Thyroid gland (tissue), 4 donors: ENCODE data around the gene TREX2. TPM values are rescaled to one million over a fixed set of nuclear protein-coding genes. Genes with fewer than 3 reads are reported as not detected.

ENCODE experiments used
- DNase-seq, 2 donors: peaks; one replicate each; pipeline ENCODE4 v3.0.0-alpha.2; 2019
- H3K27ac ChIP-seq, 3 donors: fragments of 200-600 bp; sonication (generic); 1 replicate in 2 of 3; 2 replicates in 1 of 3; pipeline ENCODE4 v1.5.1; 2016 to 2019; ENCODE audit warnings: mild to moderate bottlenecking in 1 of 3, moderate library complexity in 1 of 3
- H3K27me3 ChIP-seq: fragments of 200-600 bp; sonication (generic); one replicate; pipeline ENCODE4 v1.5.1; 2019
- H3K36me3 ChIP-seq, 2 donors: fragments of 200-600 bp; sonication (generic); one replicate each; pipeline ENCODE4 v1.5.1; 2016 to 2019
- H3K4me1 ChIP-seq, 2 donors: fragments of 200-600 bp; sonication (generic); one replicate each; pipeline ENCODE4 v1.5.1; 2017 to 2019
- H3K4me3 ChIP-seq, 3 donors: fragments of 200-600 bp; sonication (generic); replicated peaks in 1 of 3; 1 replicate in 2 of 3; 2 replicates in 1 of 3; pipeline ENCODE4 v1.5.1; 2016; ENCODE audit warnings: mild to moderate bottlenecking in 1 of 3
- H3K9me3 ChIP-seq: fragments of 200-600 bp; sonication (generic); one replicate; pipeline ENCODE4 v1.5.1; 2017
- CTCF ChIP-seq, 6 experiments: fragments of 200-600 bp in 3 of 6; fragments of 450-650 bp in 3 of 6; sonication (generic) in 3 of 6; IDR thresholded peaks; one replicate each; pipeline ENCODE4 v1.5.1; 2016 to 2019; ENCODE audit warnings: antibody characterized with exemption in 6 of 6, mild to moderate bottlenecking in 2 of 6, inconsistent platforms in 1 of 6, moderate library complexity in 1 of 6
- POLR2A ChIP-seq, 2 donors: fragments of 450-650 bp; IDR thresholded peaks; one replicate each; pipeline ENCODE4 v1.6.1; 2017; ENCODE audit warnings: antibody characterized with exemption in 2 of 2, mild to moderate bottlenecking in 2 of 2, moderate library complexity in 1 of 2
- WGBS, 2 donors: methylation state at CpG; one replicate each; pipeline ENCODE4 v1.1.5; 2017; 5-methylcytosine and 5-hydroxymethylcytosine counted together
- intact Hi-C: fragments of 100-400 bp; cut with DNase I; formaldehyde crosslinking; loops from one replicate; pipeline ENCODE4 v1.15.1; 2023
- total RNA-seq, 4 donors: library from RNA; depleted of rRNA; stranded (reverse); fragments of >200 nt; gene quantifications; one replicate each; pipeline ENCODE4 v1.2.3, GENCODE V29; 2016

The TREX2 gene
- total RNA-seq, 4 donors from 2014 or later: 0.40 to 8.9 (median 3.2) TPM; not detected in 1

GRCh38 chrX:153398275-153398960, 47.4 kb downstream of the TREX2 start:
- intact Hi-C loops: no loop called here
- no peak overlapping the region for H3K4me3 ChIP-seq
- no peak for TF ChIP-seq POLR2A (IDR thresholded peaks at IDR 0.05)
- TF ChIP-seq CTCF (IDR thresholded peaks at IDR 0.05): no peak
- no peaks in the 10 kb centered on the region for H3K27me3 ChIP-seq
- H3K27ac ChIP-seq: no peak overlapping the region
- no peaks in the 10 kb centered on the region for H3K4me1 ChIP-seq
- no peaks in the 10 kb centered on the region for H3K36me3 ChIP-seq
- H3K9me3 ChIP-seq: no peaks in the 10 kb centered on the region
- WGBS, 2 donors: 68 to 80% methylated on average over 5 to 11 of the region's 17 CpGs
- DNase-seq: no peak

- DNase-seq: no peak
- WGBS, 2 donors: 82 to 92% methylated on average over 11 to 14 of the region's 27 CpGs
- intact Hi-C loops: no loop called here
- H3K4me3 ChIP-seq: no peak overlapping the region
- H3K27me3 ChIP-seq: no peaks in the 10 kb centered on the region
- no peaks in the 10 kb centered on the region for H3K9me3 ChIP-seq
- H3K27ac ChIP-seq: no peak overlapping the region
- no peaks in the 10 kb centered on the region for H3K36me3 ChIP-seq
- no peaks in the 10 kb centered on the region for H3K4me1 ChIP-seq
- TF ChIP-seq POLR2A (IDR thresholded peaks at IDR 0.05) (no peak), CTCF (IDR thresholded peaks at IDR 0.05) (no peak)
Observed at GRCh38 chrX:153397256-153397960, 48.4 kb downstream of the TREX2 start.

GRCh38 chrX:153396320-153397195, 49.3 kb downstream of the TREX2 start:
- DNase-seq: no peak
- intact Hi-C loops: no loop called here

GRCh38 chrX:153395613-153396319, 50.1 kb downstream of the TREX2 start:
- DNase-seq: no peak
- intact Hi-C loops: no loop called here
- 80 to 88% methylated on average over 1 to 19 of the region's 26 CpGs for WGBS, 2 donors

More at GRCh38 chrX:153396320-153397195, 49.3 kb downstream of the TREX2 start:
- WGBS, 2 donors: 80 to 93% methylated on average over 1 to 4 of the region's 26 CpGs
- H3K36me3 ChIP-seq: no peaks in the 10 kb centered on the region
- no peaks in the 10 kb centered on the region for H3K9me3 ChIP-seq
- TF ChIP-seq CTCF (IDR thresholded peaks at IDR 0.05) (no peak), POLR2A (IDR thresholded peaks at IDR 0.05) (no peak)
- no peaks in the 10 kb centered on the region for H3K4me1 ChIP-seq
- no peak overlapping the region for H3K27ac ChIP-seq
- no peaks in the 10 kb centered on the region for H3K27me3 ChIP-seq
- H3K4me3 ChIP-seq: no peak overlapping the region

More at GRCh38 chrX:153395613-153396319, 50.1 kb downstream of the TREX2 start:
- no peaks in the 10 kb centered on the region for H3K36me3 ChIP-seq
- H3K27ac ChIP-seq: no peak overlapping the region
- H3K27me3 ChIP-seq: no peaks in the 10 kb centered on the region
- H3K9me3 ChIP-seq: no peaks in the 10 kb centered on the region
- H3K4me1 ChIP-seq: no peaks in the 10 kb centered on the region
- TF ChIP-seq POLR2A (IDR thresholded peaks at IDR 0.05) (no peak), CTCF (IDR thresholded peaks at IDR 0.05) (no peak)
- H3K4me3 ChIP-seq: no peak overlapping the region
